ENCODE measurements around the gene GUCY1B1.

Gene GUCY1B1

GRCh38 chr4:155799116-155799793, 40.4 kb downstream of the GUCY1B1 start:
- no peak for DNase-seq (ENCODE audit: low spot score)

- DNase-seq (ENCODE audit: low spot score): no peak
Measured at GRCh38 chr4:155799794-155800123, 40.9 kb downstream of the GUCY1B1 start.

GRCh38 chr4:155800685-155801343, 42.0 kb downstream of the GUCY1B1 start:
- no peak for DNase-seq (ENCODE audit: low spot score)

GRCh38 chr4:155802190-155802959, 43.6 kb downstream of the GUCY1B1 start:
- no peak for DNase-seq (ENCODE audit: low spot score)

- no peak for DNase-seq (ENCODE audit: low spot score)
Measured at GRCh38 chr4:155805016-155805415, 46.2 kb downstream of the GUCY1B1 start.

GRCh38 chr4:155807021-155807420, 48.2 kb downstream of the GUCY1B1 start:
- no peak for DNase-seq (ENCODE audit: low spot score)

- DNase-seq (ENCODE audit: low spot score): peak; percentile 89
Measured at GRCh38 chr4:155809835-155810234, 51.0 kb downstream of the GUCY1B1 start.

GRCh38 chr4:155811083-155811482, 52.3 kb downstream of the GUCY1B1 start:
- DNase-seq (ENCODE audit: low spot score): no peak

GRCh38 chr4:155818639-155819038, 59.8 kb downstream of the GUCY1B1 start:
- no peak for DNase-seq (ENCODE audit: low spot score)

GRCh38 chr4:155819066-155819465, 60.2 kb downstream of the GUCY1B1 start:
- no peak for DNase-seq (ENCODE audit: low spot score)

GRCh38 chr4:155820887-155821518, 62.2 kb downstream of the GUCY1B1 start:
- no peak for DNase-seq (ENCODE audit: low spot score)

- DNase-seq (ENCODE audit: low spot score): peak; percentile 23
Measured at GRCh38 chr4:155822572-155822971, 63.8 kb downstream of the GUCY1B1 start.

GRCh38 chr4:155828628-155829027, 69.8 kb downstream of the GUCY1B1 start:
- no peak for DNase-seq (ENCODE audit: low spot score)

- no peak for DNase-seq (ENCODE audit: low spot score)
Measured at GRCh38 chr4:155832664-155833063, 73.8 kb downstream of the GUCY1B1 start.

- DNase-seq (ENCODE audit: low spot score): no peak
Measured at GRCh38 chr4:155837203-155837796, 78.5 kb downstream of the GUCY1B1 start.

- DNase-seq (ENCODE audit: low spot score): no peak
Measured at GRCh38 chr4:155842080-155842479, 83.3 kb downstream of the GUCY1B1 start.

GRCh38 chr4:155846929-155847328, 88.1 kb downstream of the GUCY1B1 start:
- no peak for DNase-seq (ENCODE audit: low spot score)

GRCh38 chr4:155849042-155849441, 90.2 kb downstream of the GUCY1B1 start:
- DNase-seq (ENCODE audit: low spot score): no peak

- no peak for DNase-seq (ENCODE audit: low spot score)
Measured at GRCh38 chr4:155853189-155853588, 94.4 kb downstream of the GUCY1B1 start.

- no peak for DNase-seq (ENCODE audit: low spot score)
Measured at GRCh38 chr4:155854582-155855226, 95.9 kb downstream of the GUCY1B1 start.

GRCh38 chr4:155855897-155856296, 97.1 kb downstream of the GUCY1B1 start:
- no peak for DNase-seq (ENCODE audit: low spot score)
